Measurements from ENCODE around the gene HIF3A. TPM values are rescaled to one million over a fixed set of nuclear protein-coding genes. Genes with fewer than 3 reads are reported as not detected.

The HIF3A gene
- total RNA-seq, 2 donors from 2014 or later = 42.8 to 97.6 TPM

DNA sequence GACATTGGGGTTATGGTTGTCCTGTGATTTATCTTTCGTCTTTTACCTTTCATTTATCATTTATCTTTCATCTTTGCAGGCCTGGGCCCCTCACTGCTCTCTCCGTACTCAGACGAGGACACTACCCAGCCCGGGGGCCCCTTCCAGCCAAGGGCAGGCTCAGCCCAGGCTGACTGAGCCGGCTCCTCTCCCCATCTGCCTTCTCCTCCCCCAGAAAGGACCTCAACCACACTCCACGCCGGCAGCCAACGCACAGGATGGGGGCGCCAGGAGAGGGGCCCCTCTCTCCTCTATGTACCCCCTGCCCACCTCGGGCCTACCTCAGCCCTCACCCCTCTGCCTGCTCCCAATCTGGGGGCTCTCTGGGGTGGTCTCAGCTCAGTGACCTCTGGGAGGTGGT lies 42.6 kb downstream of the HIF3A start:
- intact Hi-C loops (cut with DNase I) = no loop called here
- Histone ChIP-seq H3K4me1 (replicated peaks) (no peaks in the 10 kb centered on the region), H3K27me3 (replicated peaks; ENCODE audit: insufficient read depth) (no peaks in the 10 kb centered on the region), H3K27ac (no peak overlapping the region), H3K36me3 (no peaks in the 10 kb centered on the region), H3K9me3 (no peaks in the 10 kb centered on the region), H3K4me3 (no peak overlapping the region)
- DNase-seq (ENCODE audit: low spot score) = no peak
- TF ChIP-seq POLR2A (IDR thresholded peaks at IDR 0.05) = no peak
- no peak for TF ChIP-seq POLR2AphosphoS5 (IDR thresholded peaks at IDR 0.05)
- TF ChIP-seq, protein P1, sequence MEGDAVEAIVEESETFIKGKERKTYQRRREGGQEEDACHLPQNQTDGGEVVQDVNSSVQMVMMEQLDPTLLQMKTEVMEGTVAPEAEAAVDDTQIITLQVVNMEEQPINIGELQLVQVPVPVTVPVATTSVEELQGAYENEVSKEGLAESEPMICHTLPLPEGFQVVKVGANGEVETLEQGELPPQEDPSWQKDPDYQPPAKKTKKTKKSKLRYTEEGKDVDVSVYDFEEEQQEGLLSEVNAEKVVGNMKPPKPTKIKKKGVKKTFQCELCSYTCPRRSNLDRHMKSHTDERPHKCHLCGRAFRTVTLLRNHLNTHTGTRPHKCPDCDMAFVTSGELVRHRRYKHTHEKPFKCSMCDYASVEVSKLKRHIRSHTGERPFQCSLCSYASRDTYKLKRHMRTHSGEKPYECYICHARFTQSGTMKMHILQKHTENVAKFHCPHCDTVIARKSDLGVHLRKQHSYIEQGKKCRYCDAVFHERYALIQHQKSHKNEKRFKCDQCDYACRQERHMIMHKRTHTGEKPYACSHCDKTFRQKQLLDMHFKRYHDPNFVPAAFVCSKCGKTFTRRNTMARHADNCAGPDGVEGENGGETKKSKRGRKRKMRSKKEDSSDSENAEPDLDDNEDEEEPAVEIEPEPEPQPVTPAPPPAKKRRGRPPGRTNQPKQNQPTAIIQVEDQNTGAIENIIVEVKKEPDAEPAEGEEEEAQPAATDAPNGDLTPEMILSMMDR (IDR thresholded peaks at IDR 0.05) = no peak
- WGBS = 38% methylated on average over 10 of the region's 10 CpGs

- no peak overlapping the region for H3K4me3 ChIP-seq
- 95% methylated on average over 11 of the region's 11 CpGs for WGBS
- no peak for TF ChIP-seq POLR2A (IDR thresholded peaks at IDR 0.05)
- TF ChIP-seq, protein P1 (IDR thresholded peaks at IDR 0.05) = no peak
- no peak for TF ChIP-seq POLR2AphosphoS5 (IDR thresholded peaks at IDR 0.05)
- no peaks in the 10 kb centered on the region for H3K9me3 ChIP-seq
- intact Hi-C loops (cut with DNase I) = no loop called here
- DNase-seq (ENCODE audit: low spot score) = no peak
- no peaks in the 10 kb centered on the region for H3K27me3 ChIP-seq (replicated peaks; ENCODE audit: insufficient read depth)
- H3K36me3 ChIP-seq = no peaks in the 10 kb centered on the region
- H3K27ac ChIP-seq = no peak overlapping the region
- H3K4me1 ChIP-seq (replicated peaks) = no peaks in the 10 kb centered on the region
Observed at GRCh38 chr19:46340051-46340659, 43.3 kb downstream of the HIF3A start.

DNA sequence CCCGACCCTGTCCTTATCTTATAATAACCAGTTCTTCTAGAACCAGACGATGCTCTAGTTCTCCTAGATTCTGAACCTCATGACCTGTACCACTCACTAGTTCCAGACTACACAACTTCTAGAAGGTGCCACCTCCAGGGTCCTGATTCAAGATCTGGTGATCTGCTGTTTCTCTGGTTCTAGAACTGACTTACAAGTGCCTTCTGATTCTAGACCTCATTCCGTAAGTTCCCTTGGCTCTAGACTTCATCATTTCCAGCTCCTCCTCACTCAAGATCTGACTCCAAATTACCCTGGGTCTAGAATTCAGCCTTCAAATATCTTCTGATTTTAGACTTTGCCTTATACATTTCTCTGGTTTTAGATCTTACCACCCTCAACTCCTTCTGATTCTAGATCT lies 45.1 kb downstream of the HIF3A start:
- H3K4me1 ChIP-seq (replicated peaks) = no peaks in the 10 kb centered on the region
- TF ChIP-seq POLR2A (IDR thresholded peaks at IDR 0.05) (no peak), POLR2AphosphoS5 (IDR thresholded peaks at IDR 0.05) (no peak)
- TF ChIP-seq, protein P1 (IDR thresholded peaks at IDR 0.05) = no peak
- H3K27me3 ChIP-seq (replicated peaks; ENCODE audit: insufficient read depth) = no peaks in the 10 kb centered on the region
- H3K27ac ChIP-seq = no peak overlapping the region
- no peak for DNase-seq (ENCODE audit: low spot score)
- no peaks in the 10 kb centered on the region for H3K36me3 ChIP-seq
- intact Hi-C loops (cut with DNase I) = no loop called here
- no peak overlapping the region for H3K4me3 ChIP-seq
- H3K9me3 ChIP-seq = no peaks in the 10 kb centered on the region
- WGBS = 89% methylated on average over 3 of the region's 3 CpGs

- Histone ChIP-seq H3K36me3 (no peaks in the 10 kb centered on the region), H3K27ac (no peak overlapping the region), H3K4me3 (no peak overlapping the region), H3K4me1 (replicated peaks) (no peaks in the 10 kb centered on the region), H3K27me3 (replicated peaks; ENCODE audit: insufficient read depth) (no peaks in the 10 kb centered on the region), H3K9me3 (no peaks in the 10 kb centered on the region)
- 45% methylated on average over 1 of the region's 1 CpG for WGBS
- no peak for DNase-seq (ENCODE audit: low spot score)
- intact Hi-C loops (cut with DNase I) = no loop called here
- TF ChIP-seq POLR2AphosphoS5 (IDR thresholded peaks at IDR 0.05) = no peak
- TF ChIP-seq, protein P1 (IDR thresholded peaks at IDR 0.05) = no peak
- no peak for TF ChIP-seq POLR2A (IDR thresholded peaks at IDR 0.05)
Observed at GRCh38 chr19:46344363-46344762, 47.5 kb downstream of the HIF3A start.

- H3K27ac ChIP-seq = no peak overlapping the region
- H3K4me3 ChIP-seq = no peak overlapping the region
- H3K9me3 ChIP-seq = no peaks in the 10 kb centered on the region
- no peak for DNase-seq (ENCODE audit: low spot score)
- peaks cover 3% of the 10 kb centered on the region for H3K4me1 ChIP-seq (replicated peaks)
- no peaks in the 10 kb centered on the region for H3K27me3 ChIP-seq (replicated peaks; ENCODE audit: insufficient read depth)
- no peaks in the 10 kb centered on the region for H3K36me3 ChIP-seq
- 87% methylated on average over 5 of the region's 5 CpGs for WGBS
- TF ChIP-seq, protein P1 (IDR thresholded peaks at IDR 0.05) = no peak
- TF ChIP-seq POLR2A (IDR thresholded peaks at IDR 0.05) (no peak), POLR2AphosphoS5 (IDR thresholded peaks at IDR 0.05) (no peak)
- intact Hi-C loops (cut with DNase I) = loop anchor here (5.0 kb wide), 1 partner anchor 63 kb away; no protein-coding TSS in a partner anchor
Observed at GRCh38 chr19:46345157-46345556, 48.3 kb downstream of the HIF3A start.
